Osteoblast (primary cell): ENCODE data around the gene BANP. TPM values are rescaled to one million over a fixed set of nuclear protein-coding genes. Genes with fewer than 3 reads are reported as not detected.
"Not testable (repeated sequence)": the region's sequence is repeated elsewhere in the genome, so short reads cannot be mapped to it uniquely, and the experiment has no call there.

Experiments used
- DNase-seq: peaks from one replicate; pipeline ENCODE4 v3.0.0; 2011; ENCODE audit warnings: low spot score, mixed read lengths; ENCODE audit not compliant: insufficient read length; ENCODE audit errors: missing footprints
- H2AFZ ChIP-seq: 2 replicates; pipeline ENCODE4 v1.6.0; 2011; ENCODE audit warnings: mild to moderate bottlenecking, low read length
- H3K27ac ChIP-seq: 2 replicates; pipeline ENCODE4 v1.5.1; 2011; ENCODE audit warnings: mild to moderate bottlenecking, low read depth, low read length, moderate library complexity
- H3K27me3 ChIP-seq: 2 replicates; pipeline ENCODE4 v1.6.0; 2012; ENCODE audit warnings: mild to moderate bottlenecking, control low read depth, inconsistent platforms, low read length, moderate library complexity; ENCODE audit not compliant: insufficient read depth
- H3K36me3 ChIP-seq: 2 replicates; pipeline ENCODE4 v1.5.1; 2011; ENCODE audit warnings: mild to moderate bottlenecking, low read length, control low read depth, moderate library complexity; ENCODE audit not compliant: insufficient read depth
- H3K4me1 ChIP-seq: 2 replicates; pipeline ENCODE4 v1.5.1; 2011; ENCODE audit warnings: mild to moderate bottlenecking, low read length, control low read depth, moderate library complexity; ENCODE audit not compliant: insufficient read depth
- H3K4me2 ChIP-seq: 2 replicates; pipeline ENCODE4 v1.6.0; 2011; ENCODE audit warnings: mild to moderate bottlenecking, low read length; ENCODE audit not compliant: insufficient read depth
- H3K4me3 ChIP-seq: fragments of 200-600 bp; sonication (generic); 3 replicates; pipeline ENCODE4 v1.5.1; 2012; ENCODE audit warnings: mild to moderate bottlenecking, low read length, inconsistent platforms; ENCODE audit not compliant: insufficient read depth
- H3K79me2 ChIP-seq: 2 replicates; pipeline ENCODE4 v1.6.0; 2012; ENCODE audit warnings: mild to moderate bottlenecking, low read length, control low read depth, inconsistent platforms; ENCODE audit not compliant: insufficient read depth
- H3K9me3 ChIP-seq: 2 replicates; pipeline ENCODE4 v1.5.1; 2011; ENCODE audit warnings: low read depth, low read length, control low read depth
- H4K20me1 ChIP-seq: 2 replicates; pipeline ENCODE4 v1.6.0; 2012; ENCODE audit warnings: mild to moderate bottlenecking, low read length, control low read depth; ENCODE audit not compliant: insufficient read depth
- CTCF ChIP-seq: IDR thresholded peaks from 2 replicates; pipeline ENCODE4 v1.5.1; 2011; ENCODE audit warnings: mild to moderate bottlenecking, low read depth, low read length, moderate library complexity; ENCODE audit errors: extremely low read depth
- total RNA-seq: library from RNA; depleted of rRNA; stranded (reverse); fragments of >200 nt; gene quantifications from 2 replicates; pipeline ENCODE4 v1.2.3, GENCODE V29; 2012

Gene BANP
- total RNA-seq, 1 donor, result 23.5 TPM

DNA sequence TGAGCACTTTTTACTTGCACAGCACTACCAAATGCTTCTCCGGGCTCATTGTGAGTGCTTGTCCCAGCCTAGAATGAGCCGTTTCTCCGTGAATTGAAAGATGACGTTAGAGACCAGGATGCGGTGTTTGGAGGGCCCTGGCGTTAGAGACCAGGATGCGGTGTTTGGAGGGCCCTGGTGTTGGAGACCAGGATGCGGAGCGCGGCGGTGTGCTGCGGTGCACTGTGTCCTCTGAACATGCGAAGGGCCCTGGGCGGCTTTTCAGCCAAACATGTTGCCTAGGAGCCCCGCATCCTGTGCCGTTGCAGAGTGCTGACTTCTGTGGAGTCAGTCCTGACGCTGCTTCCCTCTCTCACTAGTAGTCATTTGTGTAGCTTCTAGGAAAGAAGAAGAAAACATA, 42.7 kb downstream of the BANP start:
- no peak for TF ChIP-seq CTCF
- H4K20me1 ChIP-seq, result peaks cover 22% of the 10 kb centered on the region
- peaks cover 7% of the 10 kb centered on the region for H3K79me2 ChIP-seq
- no peaks in the 10 kb centered on the region for H3K4me1 ChIP-seq
- H3K9me3 ChIP-seq, result no peaks in the 10 kb centered on the region
- no peak for DNase-seq
- no peak overlapping the region for H3K27ac ChIP-seq
- no peak overlapping the region for H3K4me3 ChIP-seq
- no peak overlapping the region for H2AFZ ChIP-seq
- H3K4me2 ChIP-seq, result no peak overlapping the region
- H3K36me3 ChIP-seq, result no peaks in the 10 kb centered on the region
- no peaks in the 10 kb centered on the region for H3K27me3 ChIP-seq

DNA sequence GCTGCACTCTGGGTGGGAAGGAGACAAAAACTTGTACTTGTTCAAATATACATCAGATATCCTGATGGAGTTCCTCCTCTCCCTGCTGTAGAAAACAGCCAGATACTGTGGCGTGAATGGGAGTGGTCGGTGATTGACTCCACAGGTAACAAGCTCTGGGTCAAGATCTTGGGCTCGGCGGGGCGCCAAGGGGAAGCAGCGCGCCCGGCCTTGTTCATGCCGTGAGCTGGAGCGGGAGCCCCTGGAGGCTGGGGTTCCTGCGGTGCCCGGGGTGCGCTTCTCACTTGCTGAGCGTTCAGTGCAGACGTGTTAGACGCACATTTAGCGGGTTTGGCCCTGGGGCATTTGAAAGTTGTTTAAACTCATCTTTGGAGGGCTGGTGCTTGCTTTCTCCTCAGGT, 44.4 kb downstream of the BANP start:
- H2AFZ ChIP-seq, result no peak overlapping the region
- no peaks in the 10 kb centered on the region for H3K36me3 ChIP-seq
- peaks cover 3% of the 10 kb centered on the region for H3K79me2 ChIP-seq
- H3K27me3 ChIP-seq, result no peaks in the 10 kb centered on the region
- H4K20me1 ChIP-seq, result peaks cover 22% of the 10 kb centered on the region
- no peak overlapping the region for H3K4me2 ChIP-seq
- H3K4me3 ChIP-seq, result no peak overlapping the region
- H3K9me3 ChIP-seq, result no peaks in the 10 kb centered on the region
- no peak for DNase-seq
- no peak overlapping the region for H3K27ac ChIP-seq
- no peak for TF ChIP-seq CTCF
- no peaks in the 10 kb centered on the region for H3K4me1 ChIP-seq

DNA sequence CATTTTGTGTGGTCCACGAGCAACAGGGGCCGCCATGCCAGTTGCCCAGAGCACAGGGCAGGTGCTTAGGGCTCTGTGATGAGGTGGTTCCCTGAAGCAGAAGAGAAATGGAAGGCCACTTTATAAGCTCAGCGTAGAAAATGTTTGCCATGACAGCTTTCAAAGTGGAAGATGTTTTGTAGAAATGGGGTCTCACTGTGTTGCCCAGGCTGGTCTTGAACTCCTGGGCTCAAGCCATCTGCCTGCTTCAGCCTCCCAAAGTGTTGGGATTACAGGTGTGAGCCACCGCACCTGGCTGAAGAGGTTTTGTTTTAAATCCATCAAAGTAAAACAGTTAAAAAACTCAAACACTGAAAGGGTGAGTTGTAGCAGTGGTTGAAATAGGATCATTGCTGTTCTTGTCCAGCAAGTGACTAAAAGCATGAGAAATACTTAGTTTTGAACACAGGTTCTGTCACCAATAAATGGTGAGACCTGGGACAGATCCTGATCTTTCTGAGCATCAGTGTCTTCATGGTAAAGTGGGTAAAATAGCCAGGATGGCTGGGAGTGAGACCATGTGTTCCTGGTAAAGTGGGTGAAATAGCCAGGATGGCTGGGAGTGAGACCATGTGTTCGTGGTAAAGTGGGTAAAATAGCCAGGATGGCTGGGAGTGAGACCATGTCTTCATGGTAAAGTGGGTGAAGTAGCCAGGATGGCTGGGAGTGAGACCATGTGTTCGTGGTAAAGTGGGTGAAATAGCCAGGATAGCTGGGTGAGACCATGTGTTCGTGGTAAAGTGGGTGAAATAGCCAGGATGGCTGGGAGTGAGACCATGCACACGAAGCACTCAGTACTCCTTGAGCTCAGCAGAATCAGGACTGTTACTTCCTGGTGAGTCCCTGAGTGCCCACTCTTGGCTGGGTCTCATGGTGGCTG, 46.0 kb downstream of the BANP start:
- no peak for TF ChIP-seq CTCF

GRCh38 chr16:87998184-87998793, 47.1 kb downstream of the BANP start:
- H2AFZ ChIP-seq, H3K4me2 ChIP-seq, H3K4me1 ChIP-seq, H3K36me3 ChIP-seq, H3K27me3 ChIP-seq, H3K4me3 ChIP-seq, DNase-seq, H3K9me3 ChIP-seq, H3K27ac ChIP-seq, H3K79me2 ChIP-seq: not testable (repeated sequence)
- H4K20me1 ChIP-seq, result peaks cover 26% of the 10 kb centered on the region

More for the DNA sequence above, 46.0 kb downstream of the BANP start:
- Histone ChIP-seq H2AFZ (no peak overlapping the region), H3K79me2 (peaks cover 3% of the 10 kb centered on the region), H4K20me1 (peaks cover 26% of the 10 kb centered on the region), H3K36me3 (no peaks in the 10 kb centered on the region), H3K27ac (no peak overlapping the region), H3K4me2 (no peak overlapping the region), H3K27me3 (no peaks in the 10 kb centered on the region), H3K4me1 (no peaks in the 10 kb centered on the region), H3K4me3 (no peak overlapping the region), H3K9me3 (no peaks in the 10 kb centered on the region)
- no peak for DNase-seq

DNA sequence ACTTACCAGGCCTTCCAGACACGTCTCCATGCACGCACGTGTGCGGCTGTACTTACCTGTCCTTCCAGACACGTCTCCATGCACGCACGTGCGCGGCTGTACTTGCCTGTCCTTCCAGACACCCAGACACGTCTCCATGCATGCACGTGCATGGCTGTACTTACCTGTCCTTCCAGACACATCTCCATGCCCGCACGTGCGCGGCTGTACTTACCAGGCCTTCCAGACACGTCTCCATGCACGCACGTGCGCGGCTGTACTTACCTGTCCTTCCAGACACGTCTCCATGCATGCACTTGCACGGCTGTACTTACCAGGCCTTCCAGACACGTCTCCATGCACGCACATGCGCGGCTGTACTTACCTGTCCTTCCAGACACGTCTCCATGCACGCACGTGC, 47.8 kb downstream of the BANP start:
- not testable (repeated sequence) for DNase-seq, H3K27me3 ChIP-seq, H3K4me3 ChIP-seq

More for the DNA sequence above, 47.8 kb downstream of the BANP start:
- H3K27ac ChIP-seq, H3K4me1 ChIP-seq, H3K9me3 ChIP-seq, H2AFZ ChIP-seq, H3K4me2 ChIP-seq, H3K79me2 ChIP-seq, H3K36me3 ChIP-seq: not testable (repeated sequence)
- peaks cover 27% of the 10 kb centered on the region for H4K20me1 ChIP-seq
